Measurements from ENCODE around the gene MROH2A. TPM values are rescaled to one million over a fixed set of nuclear protein-coding genes. Genes with fewer than 3 reads are reported as not detected.
"Not testable (repeated sequence)": the region's sequence is repeated elsewhere in the genome, so short reads cannot be mapped to it uniquely, and the experiment has no call there.

MROH2A gene, protein sequence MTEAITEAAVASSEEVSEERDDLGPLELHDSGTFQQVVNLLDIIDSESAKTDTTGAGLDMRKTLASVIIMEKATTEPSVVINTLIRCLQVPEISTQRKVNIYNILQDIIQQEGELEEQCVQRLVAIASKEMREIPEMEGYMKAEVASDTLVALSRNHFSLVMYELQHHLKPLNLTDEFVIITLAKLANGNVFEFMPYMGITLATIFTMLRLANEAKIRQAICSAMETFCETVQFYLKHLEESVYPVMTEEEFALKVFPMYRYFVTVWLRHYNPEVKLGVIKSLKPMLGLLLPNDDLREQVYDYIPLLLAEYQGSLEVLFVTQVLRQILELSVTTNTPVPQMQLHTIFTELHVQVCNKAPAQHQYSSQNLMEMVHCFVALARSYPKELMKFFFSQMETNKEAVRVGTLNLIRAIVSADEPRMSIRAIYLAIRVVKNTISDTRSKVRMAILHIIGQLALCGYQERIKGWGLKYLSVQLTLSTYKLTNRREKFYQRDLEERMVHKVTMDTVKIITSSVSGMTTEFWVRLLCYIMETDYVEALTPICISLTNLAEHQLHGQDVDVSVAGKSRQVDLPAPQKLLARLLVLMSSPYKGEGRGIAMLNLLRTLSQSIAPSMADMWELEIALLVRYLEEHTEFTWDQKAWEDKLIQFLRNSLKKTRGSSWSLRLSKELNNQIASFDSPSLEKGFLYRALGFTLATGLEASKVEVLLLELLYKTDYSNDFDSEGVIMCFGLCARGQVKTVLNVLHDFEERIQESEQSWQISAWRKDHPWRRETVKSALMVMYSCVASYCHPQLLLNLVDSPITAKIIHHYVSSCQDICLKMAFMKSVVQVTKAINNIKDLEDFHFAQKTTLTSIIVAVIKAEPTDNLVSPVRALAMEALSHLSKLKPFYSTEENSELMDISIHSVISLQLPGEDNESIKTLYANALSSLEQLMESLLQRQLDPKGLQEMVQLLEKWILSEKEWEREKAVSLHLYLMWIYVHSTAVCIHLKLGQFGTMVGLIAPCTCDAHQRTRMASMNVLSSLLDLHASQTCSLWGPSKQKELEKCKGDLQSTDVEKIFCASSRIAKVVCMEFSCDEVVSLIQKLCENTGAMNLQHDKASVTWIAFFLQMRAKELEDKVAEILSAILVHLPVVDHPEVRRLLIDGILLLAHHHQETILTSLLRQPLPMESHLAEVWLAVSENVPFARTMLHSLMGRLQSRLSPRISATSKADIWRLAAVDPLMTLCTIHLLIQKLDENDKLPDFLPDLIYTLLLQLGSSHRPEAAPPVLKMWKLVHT (N-terminal part only)
- 0.10 TPM in 1 of 2 replicates, not detected in the other for total RNA-seq (2014; rRNA removed; shearing (Covaris generic))

DNA sequence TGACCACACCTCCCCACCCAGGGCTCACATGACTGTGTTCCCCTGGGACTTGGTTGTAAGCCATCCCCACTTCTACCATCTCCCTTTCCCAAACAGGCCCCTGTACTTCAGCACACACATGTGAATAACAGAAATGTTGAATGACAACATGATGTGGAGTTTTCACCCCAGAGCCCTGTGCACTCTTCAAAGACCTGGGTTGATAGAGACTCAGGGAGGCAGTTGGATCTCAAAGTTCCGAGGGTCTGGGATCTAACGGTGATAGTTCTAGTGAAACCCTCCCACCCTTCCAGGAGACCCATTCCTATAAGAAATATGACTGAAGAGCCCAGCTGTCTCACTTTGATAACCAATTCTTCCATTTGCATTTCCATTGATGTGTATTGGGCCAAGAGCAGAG is at the start of gene MROH2A:
Gene MROH2A (plus strand): TSS at position 301 of the 400 bp plus-strand sequence. CDS start 1,029 bp downstream, outside the sequence.
- no peak for DNase-seq (ENCODE audit: low read depth)

DNA sequence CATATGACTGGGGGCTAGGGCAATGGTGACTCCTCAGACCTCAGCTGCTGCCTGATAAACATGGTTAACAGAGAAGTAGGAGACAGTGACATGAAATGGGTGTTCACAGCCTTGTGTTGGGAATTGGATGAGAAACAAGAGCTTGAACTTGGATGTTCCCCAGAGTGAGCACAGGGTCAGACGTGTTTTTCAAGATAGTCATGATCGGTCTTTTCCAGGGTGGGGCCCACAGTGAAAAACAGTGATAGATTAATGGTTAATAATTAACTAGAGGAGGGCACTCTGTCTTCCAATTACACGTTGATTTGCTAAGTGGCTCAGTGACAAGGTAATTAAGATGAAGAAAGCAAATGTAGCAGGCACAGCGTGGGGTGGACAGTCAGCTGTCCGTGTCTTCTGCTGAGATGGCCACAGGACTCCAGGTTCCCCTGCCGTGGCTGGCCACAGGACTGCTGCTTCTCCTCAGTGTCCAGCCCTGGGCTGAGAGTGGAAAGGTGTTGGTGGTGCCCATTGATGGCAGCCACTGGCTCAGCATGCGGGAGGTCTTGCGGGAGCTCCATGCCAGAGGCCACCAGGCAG is 49.3 kb upstream of the MROH2A start, which contains the start of gene UGT1A3:
Gene UGT1A3 (plus strand): TSS at position 320 of the 579 bp plus-strand sequence. CDS start 85 bp downstream, at position 405.
- no peak for DNase-seq (ENCODE audit: low read depth)

DNA sequence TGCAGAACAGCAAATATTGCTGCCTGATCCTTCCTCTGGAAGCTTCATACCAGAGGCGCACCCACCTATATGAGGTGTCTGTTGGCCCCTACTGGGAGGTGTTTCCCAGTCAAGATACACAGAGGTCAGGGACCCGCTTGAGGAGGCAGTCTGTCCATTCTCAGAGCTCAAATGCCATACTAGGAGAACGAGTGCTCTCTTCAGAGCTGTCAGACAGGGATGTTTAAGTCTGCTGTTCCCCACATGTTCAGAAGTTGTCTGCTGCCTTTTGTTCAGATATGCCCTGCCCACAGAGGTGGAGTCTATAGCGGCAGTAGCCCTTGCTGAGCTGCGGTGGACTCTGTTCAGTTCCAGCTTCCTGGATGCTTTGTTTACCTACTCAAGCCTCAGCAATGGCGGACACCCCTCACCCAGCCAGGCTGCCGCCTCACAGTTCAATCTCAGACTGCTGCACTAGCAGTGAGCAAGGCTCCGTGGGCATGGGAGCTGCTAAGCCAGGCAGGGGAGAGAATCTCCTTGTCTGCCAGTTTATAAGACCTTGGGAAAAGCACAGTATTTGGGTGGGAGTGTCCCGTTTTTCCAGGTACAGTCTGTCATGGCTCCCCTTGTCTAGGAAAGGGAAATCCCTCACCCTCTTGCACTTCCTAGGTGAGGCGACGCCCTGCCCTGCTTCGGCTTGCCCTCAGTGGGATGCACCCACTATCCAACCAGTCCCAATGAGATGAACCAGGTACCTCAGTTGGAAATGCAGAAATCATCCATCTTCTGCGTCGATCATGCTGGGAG is 41.1 kb upstream of the MROH2A start:
- peak; percentile 8 for DNase-seq (ENCODE audit: low read depth)

DNA sequence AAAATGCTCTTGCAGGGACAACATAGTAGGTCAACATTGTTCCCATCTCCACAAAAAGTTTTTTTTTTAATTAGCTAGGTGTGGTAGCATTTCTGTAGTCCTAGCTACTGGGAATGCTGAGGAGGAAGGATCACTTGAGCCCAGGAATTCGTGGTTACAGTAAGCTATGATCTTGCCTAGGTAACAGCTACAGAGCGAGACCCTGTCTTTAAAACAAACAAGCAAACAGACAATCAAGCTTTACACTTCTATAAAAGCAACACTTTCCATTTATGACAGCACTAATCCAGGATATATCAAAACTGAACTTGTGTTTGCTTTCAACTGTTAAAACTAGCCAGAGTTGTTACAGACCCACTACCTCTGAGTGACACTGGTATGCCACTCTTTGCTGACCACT is 37.3 kb upstream of the MROH2A start:
- DNase-seq (ENCODE audit: low read depth), result no peak

DNA sequence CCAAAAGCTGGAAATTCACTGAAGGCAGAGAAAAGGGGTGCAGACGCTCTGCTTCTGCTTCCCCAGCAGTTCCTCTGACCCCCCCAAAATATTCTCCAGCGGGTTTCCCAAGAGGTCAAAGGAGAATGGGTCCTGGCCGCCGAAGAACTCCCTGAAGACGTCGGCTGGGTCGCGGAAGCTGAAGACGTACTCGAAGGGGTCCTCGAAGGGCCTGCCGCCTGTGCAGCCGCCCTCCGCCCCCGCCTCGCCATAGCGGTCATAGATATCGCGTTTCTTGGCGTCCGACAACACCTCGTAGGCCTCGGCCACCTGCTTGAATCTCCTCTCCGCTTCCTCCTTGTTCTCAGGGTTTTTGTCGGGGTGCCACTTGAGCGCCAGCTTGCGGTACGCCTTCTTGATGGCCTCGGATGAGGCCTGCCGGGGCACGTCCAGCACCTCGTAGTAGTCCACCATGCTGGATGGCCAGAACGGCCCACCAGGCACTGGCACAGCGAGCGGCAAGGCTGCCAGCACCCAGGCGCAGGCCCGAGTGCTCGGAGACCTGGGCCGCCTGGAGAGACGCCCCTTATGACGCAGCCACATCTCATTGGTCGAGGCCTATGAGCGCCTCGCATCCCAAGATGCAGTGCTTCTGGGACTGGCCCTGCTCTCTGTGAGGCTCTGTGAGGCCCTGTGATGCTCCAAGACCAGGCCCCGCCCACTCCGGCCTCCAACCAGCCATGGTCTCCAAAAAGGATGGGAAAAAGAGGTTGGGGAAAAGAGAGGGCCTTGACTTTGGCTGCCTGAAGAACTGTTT is 34.5 kb upstream of the MROH2A start:
- DNase-seq (ENCODE audit: low read depth), result no peak

DNA sequence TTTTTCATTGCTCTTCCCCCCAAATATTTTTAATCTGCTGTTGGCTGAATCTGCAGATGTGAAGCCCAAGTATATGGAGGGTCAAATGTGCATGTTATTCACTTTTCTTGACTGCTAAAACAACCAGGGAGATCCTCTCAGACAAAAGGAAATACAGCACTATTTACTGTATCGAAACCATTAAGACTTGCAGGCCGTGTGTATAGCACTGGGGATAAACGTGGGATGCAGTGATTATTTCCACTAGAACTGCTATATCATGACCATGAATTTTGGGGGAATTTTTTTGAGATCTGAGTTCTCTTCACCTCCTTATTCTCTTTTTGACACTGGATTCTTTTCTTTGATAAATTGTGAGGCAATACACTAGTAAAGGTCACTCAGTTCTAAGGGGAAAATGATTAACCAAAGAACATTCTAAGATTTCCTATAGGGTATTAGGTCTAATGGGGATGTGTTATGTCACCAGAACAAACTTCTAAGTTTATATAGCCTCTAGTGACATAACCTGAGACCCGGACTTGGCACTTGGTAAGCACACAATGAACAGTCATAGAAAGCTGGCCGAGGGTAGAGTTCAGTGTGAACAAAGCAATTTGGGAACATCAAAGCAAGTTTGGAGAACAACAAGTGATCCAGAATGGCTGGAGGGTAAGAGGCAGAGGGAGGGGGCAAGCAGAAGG is 32.9 kb upstream of the MROH2A start:
- no peak for DNase-seq (ENCODE audit: low read depth)

DNA sequence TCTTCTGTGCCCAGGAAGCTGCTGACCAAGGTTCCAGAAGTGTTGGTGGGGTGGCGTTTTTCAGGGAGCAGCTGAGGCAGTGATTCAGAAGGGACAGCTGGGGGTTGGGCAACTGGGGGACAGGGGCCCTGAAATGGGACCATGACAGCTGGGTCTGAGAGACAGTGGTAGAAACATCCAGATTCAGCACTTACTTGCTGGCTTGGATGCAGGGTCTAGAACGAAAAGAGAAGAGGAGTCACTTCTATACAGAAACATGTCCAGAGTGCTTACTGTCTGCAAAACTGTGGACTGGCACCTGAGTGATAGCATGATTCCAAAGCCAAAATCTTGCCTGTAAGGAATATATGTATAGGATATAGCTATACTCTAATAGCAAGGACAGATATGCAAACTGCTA is 32.3 kb upstream of the MROH2A start:
- not testable (repeated sequence) for DNase-seq (ENCODE audit: low read depth)

DNA sequence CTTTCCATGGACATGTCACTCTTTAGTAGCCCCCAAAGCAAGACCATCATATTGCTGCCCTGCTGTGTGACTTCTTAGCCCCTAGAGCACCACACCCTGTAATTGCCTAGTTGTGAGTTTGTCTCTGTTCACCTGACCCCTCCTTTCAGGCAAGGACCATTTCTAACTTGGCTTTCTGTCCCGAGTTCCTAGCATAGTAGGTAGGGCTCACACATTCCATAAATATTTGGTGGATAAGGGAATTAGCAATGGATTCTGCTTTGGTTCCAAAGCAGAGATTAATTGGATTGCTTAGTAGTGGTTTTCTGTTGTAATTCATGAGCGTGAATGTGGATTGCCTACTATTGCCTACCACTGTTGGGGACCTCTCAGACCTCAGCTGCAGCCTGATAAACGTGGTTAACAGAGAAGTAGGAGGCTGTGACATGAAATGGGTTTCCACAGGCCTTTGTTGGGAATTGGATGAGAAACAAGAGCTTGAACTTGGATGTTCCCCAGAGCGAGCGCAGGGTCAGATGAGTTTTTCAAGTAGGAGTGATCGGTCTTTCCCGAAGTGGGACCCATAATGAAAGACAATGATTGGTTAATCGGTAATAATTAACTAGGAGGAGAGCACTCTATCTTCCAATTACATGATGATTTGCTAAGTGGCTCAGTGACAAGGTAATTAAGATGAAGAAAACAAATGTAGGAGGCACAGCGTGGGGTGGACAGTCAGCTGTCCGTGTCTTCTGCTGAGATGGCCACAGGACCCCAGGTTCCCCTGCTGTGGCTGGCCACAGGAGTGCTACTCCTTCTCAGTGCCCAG is 31.5 kb upstream of the MROH2A start:
- DNase-seq (ENCODE audit: low read depth), result no peak

DNA sequence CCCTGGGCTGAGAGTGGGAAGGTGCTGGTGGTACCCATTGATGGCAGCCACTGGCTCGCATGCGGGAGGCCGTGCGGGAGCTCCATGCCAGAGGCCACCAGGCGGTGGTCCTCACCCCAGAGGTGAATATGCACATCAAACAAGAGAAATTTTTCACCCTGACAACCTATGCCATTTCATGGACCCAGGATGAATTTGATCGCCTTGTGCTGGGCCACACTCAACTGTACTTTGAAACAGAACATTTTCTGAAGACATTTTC is 30.9 kb upstream of the MROH2A start:
- DNase-seq (ENCODE audit: low read depth), result no peak

DNA sequence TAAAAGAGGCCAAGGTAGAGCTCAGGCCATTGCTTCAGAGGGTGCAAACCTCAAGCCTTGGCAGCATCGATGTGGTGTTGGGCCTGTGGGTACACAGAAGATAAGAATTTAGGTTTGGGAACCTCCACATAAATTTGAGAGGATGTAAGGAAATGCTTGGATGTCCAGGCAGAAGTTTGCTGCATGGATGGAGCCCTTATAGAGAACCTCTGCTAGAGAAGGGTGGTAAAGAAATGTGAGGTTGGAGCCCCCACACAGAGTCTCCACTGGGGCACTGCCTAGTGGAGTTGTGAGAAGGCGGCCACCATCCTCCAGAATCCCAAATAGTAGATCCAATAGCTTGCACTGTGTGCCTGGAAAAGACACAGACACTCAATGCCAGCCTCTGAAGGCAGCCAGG is 27.4 kb upstream of the MROH2A start:
- DNase-seq (ENCODE audit: low read depth), result not testable (repeated sequence)

DNA sequence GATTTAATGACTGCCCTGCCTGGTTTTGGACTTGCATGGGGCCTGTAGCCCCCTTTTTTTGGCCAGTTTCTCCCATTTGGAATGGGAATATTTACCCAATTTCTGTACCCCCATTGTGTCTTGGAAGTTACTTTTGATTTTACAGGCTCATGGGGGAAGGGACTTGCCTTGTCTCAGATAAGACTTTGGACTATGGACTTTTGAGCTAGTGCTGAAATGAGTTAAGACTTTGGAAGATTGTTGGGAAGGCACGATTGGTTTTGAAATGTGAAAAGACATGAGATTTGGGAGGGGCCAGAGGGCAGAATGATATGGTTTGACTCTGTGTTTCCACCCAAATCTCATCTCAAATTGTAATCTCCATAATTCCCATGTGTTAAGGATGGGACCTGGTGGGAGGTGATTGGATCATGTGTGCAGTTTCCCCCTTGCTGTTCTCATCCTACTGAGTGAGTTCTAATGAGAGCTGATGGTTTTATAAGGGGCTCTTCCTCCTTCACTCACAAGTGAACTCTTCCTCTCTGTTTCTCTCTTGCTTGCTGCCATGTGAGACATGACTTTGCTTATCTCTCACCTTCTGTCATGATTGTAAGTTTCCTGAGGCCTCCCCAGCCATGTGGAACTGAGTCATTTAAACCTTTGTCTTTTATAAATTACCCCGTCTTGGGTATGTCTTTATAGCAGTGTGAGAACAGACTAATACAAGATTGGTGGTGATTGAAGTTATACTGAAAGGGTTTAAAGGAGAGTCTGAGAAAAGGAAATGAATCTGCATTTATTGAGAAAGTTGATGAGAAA is 26.7 kb upstream of the MROH2A start:
- DNase-seq (ENCODE audit: low read depth), result not testable (repeated sequence)

DNA sequence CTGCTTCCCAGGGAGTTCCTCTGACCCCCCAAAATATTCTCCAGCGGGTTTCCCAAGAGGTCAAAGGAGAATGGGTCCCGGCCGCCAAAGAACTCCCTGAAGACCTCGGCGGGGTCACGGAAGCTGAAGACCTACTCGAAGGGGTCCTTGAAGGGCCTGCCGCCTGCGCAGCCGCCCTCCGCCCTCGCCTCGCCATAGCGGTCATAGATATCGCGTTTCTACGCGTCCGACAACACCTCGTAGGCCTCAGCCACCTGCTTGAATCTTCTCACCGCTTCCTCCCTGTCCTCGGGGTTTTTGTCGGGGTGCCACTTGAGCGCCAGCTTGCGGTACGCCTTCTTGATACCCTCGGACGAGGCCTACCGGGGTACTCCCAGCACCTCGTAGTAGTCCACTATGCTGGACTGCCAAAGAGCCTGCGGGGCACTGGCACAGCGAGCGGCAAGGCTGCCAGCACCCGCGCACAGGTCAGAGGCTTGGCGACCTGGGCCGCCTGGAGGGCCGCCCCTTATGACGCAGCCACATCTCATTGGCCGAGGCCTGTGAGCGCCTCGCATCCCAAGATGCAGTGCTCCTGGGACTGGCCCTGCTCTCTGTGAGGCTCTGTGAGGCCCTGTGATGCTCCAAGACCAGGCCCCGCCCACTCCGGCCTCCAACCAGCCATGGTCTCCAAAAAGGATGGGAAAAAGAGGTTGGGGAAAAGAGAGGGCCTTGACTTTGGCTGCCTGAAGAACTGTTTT is 23.1 kb upstream of the MROH2A start:
- DNase-seq (ENCODE audit: low read depth), result no peak

DNA sequence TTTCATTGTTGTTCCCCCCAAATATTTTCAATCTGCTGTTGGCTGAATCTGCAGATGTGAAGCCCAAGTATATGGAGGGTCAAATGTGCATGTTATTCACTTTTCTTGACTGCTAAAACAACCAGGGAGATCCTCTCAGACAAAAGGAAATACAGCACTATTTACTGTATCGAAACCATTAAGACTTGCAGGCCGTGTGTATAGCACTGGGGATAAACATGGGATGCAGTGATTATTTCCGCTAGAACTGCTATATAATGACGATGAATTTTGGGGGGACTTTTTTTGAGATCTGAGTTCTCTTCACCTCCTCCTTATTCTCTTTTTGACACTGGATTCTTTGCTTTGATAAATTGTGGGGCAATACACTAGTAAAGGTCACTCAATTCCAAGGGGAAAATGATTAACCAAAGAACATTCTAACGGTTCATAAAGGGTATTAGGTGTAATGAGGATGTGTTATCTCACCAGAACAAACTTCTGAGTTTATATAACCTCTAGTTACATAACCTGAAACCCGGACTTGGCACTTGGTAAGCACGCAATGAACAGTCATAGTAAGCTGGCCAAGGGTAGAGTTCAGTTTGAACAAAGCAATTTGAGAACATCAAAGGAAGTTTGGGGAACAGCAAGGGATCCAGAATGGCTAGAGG is 21.6 kb upstream of the MROH2A start:
- DNase-seq (ENCODE audit: low read depth), result no peak

DNA sequence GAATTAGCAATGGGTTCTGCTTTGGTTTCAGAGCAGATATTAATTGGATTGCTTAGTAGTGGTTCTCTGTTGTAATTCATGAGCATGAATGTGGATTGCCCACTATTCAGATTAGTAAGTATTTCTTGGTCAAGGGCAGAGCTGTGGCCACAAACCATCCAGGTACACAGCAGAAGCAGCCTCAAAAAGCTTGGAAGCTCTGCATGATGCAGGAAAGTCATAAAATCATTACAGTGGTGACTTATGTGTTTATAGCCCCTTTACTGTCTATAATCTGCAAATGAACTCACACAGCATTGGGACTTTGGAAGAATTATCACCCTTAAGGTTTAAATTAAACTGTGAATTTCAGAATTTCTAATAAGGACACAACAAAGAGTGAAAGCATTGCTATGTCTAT is 20.0 kb upstream of the MROH2A start:
- DNase-seq (ENCODE audit: low read depth), result no peak

DNA sequence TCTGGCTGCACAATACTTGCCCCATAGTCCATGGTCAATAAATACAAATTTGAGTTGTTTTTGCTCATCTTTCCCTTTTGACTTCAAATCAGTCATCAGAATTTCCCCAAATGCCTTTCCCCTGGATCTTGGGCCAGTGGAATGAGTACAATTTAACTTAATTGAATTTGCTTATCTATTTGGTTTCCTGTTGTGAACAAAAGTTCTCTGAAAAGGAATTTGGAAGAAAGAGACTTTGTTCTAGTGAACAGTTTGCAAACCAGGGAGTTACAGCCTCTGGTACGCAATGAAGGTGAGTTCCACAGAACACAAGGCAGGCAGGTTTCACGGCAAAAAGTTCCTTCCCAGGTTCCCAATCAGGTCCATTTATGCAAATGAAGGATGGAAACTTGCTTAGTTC is 19.3 kb upstream of the MROH2A start:
- DNase-seq (ENCODE audit: low read depth), result no peak

DNA sequence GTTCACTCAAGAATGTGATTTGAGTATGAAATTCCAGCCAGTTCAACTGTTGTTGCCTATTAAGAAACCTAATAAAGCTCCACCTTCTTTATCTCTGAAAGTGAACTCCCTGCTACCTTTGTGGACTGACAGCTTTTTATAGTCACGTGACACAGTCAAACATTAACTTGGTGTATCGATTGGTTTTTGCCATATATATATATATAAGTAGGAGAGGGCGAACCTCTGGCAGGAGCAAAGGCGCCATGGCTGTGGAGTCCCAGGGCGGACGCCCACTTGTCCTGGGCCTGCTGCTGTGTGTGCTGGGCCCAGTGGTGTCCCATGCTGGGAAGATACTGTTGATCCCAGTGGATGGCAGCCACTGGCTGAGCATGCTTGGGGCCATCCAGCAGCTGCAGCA is 18.1 kb upstream of the MROH2A start, which contains the start of gene UGT1A1:
Gene UGT1A1 (plus strand): TSS at position 228 of the 400 bp plus-strand sequence. CDS start 18 bp downstream, at position 246.
- no peak for DNase-seq (ENCODE audit: low read depth)
